SK-N-SH (cell line): Measurements from ENCODE around the gene SLC30A3. TPM values are rescaled to one million over a fixed set of nuclear protein-coding genes. Genes with fewer than 3 reads are reported as not detected.

Experiments used
- CTCF ChIA-PET: fragments of 300-600, 350-600 bp; formaldehyde crosslinking; extraction: SDS; loops from one replicate; lab custom pipeline; 2021; lab: Yijun Ruan, JAX
- POLR2A ChIA-PET: fragments of 350-600 bp; sonication (Branson Sonifier 250); formaldehyde crosslinking; extraction: SDS; loops from one replicate; lab custom pipeline; 2020; ENCODE audit warnings: antibody characterized with exemption, inconsistent platforms; lab: Yijun Ruan, JAX
- DNase-seq: peaks from one replicate; pipeline ENCODE4 v3.0.0; 2012
- H2AFZ ChIP-seq: fragments of 200-600 bp; sonication (generic); 2 replicates; pipeline ENCODE4 v1.8.1; 2016; ENCODE audit warnings: antibody characterized with exemption, mild to moderate bottlenecking, low read depth
- H3F3A ChIP-seq: fragments of 200-600 bp; sonication (generic); replicated peaks from 2 replicates; pipeline ENCODE3; 2016; ENCODE audit warnings: antibody characterized with exemption, mild to moderate bottlenecking; ENCODE audit not compliant: insufficient read depth
- H3K27ac ChIP-seq, 2 experiments: fragments of 200-500 bp in 1 of 2; fragments of 200-600 bp in 1 of 2; sonication (Bioruptor generic) in 1 of 2; sonication (generic), shearing (Covaris generic) in 1 of 2; 2 replicates each; pipeline versions ENCODE4 v1.5.1 to v1.6.1; 2014 to 2016; ENCODE audit warnings: low read depth in 2 of 2, inconsistent platforms in 1 of 2, low read length in 1 of 2, mild to moderate bottlenecking in 1 of 2, mixed read lengths in 1 of 2
- H3K27me3 ChIP-seq: fragments of 200-600 bp; sonication (generic), shearing (Covaris generic); 2 replicates; pipeline ENCODE4 v1.6.1; 2016; ENCODE audit warnings: mixed run types; ENCODE audit not compliant: insufficient read depth
- H3K36me3 ChIP-seq, 2 experiments: fragments of 200-500 bp in 1 of 2; fragments of 200-600 bp in 1 of 2; sonication (Bioruptor generic) in 1 of 2; sonication (generic) in 1 of 2; replicated peaks in 1 of 2; 2 replicates each; pipeline versions ENCODE3 to v1.5.1; 2014 to 2016; ENCODE audit warnings: low read length in 1 of 2, mild to moderate bottlenecking in 1 of 2; ENCODE audit not compliant: insufficient read depth in 2 of 2, control insufficient read depth in 1 of 2
- H3K4me1 ChIP-seq, 2 experiments: fragments of 200-500 bp in 1 of 2; fragments of 200-600 bp in 1 of 2; sonication (Bioruptor generic) in 1 of 2; sonication (generic), shearing (Covaris generic) in 1 of 2; 2 replicates each; pipeline versions ENCODE4 v1.5.1 to v1.6.1; 2014 to 2016; ENCODE audit warnings: low read depth in 1 of 2, low read length in 1 of 2, mixed run types in 1 of 2; ENCODE audit not compliant: insufficient read depth in 2 of 2, control insufficient read depth in 1 of 2
- H3K4me2 ChIP-seq: fragments of 200-600 bp; sonication (generic), shearing (Covaris generic); 2 replicates; pipeline ENCODE4 v1.6.1; 2017; ENCODE audit warnings: mixed run types
- H3K4me3 ChIP-seq, 2 experiments: fragments of 200-500 bp in 1 of 2; fragments of 200-600 bp in 1 of 2; sonication (Bioruptor generic) in 1 of 2; sonication (generic), shearing (Covaris generic) in 1 of 2; 2 replicates each; pipeline versions ENCODE4 v1.5.1 to v1.8.1; 2014 to 2016; ENCODE audit warnings: low read depth in 2 of 2, inconsistent platforms in 1 of 2, low read length in 1 of 2, mild to moderate bottlenecking in 1 of 2, mixed read lengths in 1 of 2, moderate library complexity in 1 of 2
- H3K79me2 ChIP-seq: fragments of 200-600 bp; sonication (generic); 2 replicates; pipeline ENCODE4 v1.8.1; 2017; ENCODE audit warnings: mild to moderate bottlenecking; ENCODE audit not compliant: insufficient read depth
- H3K9ac ChIP-seq: fragments of 200-600 bp; sonication (generic); 2 replicates; pipeline ENCODE4 v1.6.1; 2017; ENCODE audit warnings: mixed run types
- H3K9me2 ChIP-seq: fragments of 200-600 bp; sonication (generic); 2 replicates; pipeline ENCODE4 v1.6.1; 2017; ENCODE audit warnings: mixed run types
- H3K9me3 ChIP-seq: fragments of 200-600 bp; sonication (generic); 2 replicates; pipeline ENCODE4 v1.6.1; 2017; ENCODE audit warnings: mixed run types, mild to moderate bottlenecking, moderate library complexity
- H4K20me1 ChIP-seq: fragments of 200-600 bp; sonication (generic); 2 replicates; pipeline ENCODE4 v1.6.1; 2017; ENCODE audit warnings: mild to moderate bottlenecking, mixed run types; ENCODE audit not compliant: insufficient read depth
- CHD2 ChIP-seq: fragments of 150-350 bp; IDR thresholded peaks from 2 replicates; pipeline ENCODE4 v1.6.1; 2018; ENCODE audit warnings: low read length; ENCODE audit not compliant: partially characterized antibody
- EP300 ChIP-seq, 2 experiments: IDR thresholded peaks; 2 replicates each; pipeline versions ENCODE4 v1.4.0 to v1.6.1; 2012; ENCODE audit warnings: borderline replicate concordance in 1 of 2, low read depth in 1 of 2, low read length in 1 of 2
- EZH2phosphoT487 ChIP-seq: fragments of 200-600 bp; sonication (generic); IDR thresholded peaks from 2 replicates; pipeline ENCODE4 v1.6.1; 2017; ENCODE audit warnings: low read depth, mixed run types, mild to moderate bottlenecking, antibody characterized with exemption, moderate library complexity, borderline replicate concordance
- FOSL2 ChIP-seq: IDR thresholded peaks from 2 replicates; pipeline ENCODE4 v1.4.0; 2012; ENCODE audit warnings: low read depth, mild to moderate bottlenecking, moderate library complexity, borderline replicate concordance
- FOXJ3 ChIP-seq: sonication (generic); formaldehyde crosslinking; IDR thresholded peaks from 2 replicates; pipeline ENCODE4 v1.5.1; 2020; ENCODE audit warnings: mild to moderate bottlenecking, missing genetic modification reagents
- GABPA ChIP-seq: IDR thresholded peaks from 2 replicates; pipeline ENCODE4 v1.4.0; 2012; ENCODE audit warnings: low read depth, mild to moderate bottlenecking
- GATA2 ChIP-seq: sonication (generic); formaldehyde crosslinking; IDR thresholded peaks from 2 replicates; pipeline ENCODE4 v1.5.0; 2020; ENCODE audit warnings: mild to moderate bottlenecking, missing genetic modification reagents
- JUND ChIP-seq: IDR thresholded peaks from 2 replicates; pipeline ENCODE4 v1.4.0; 2012
- MEF2A ChIP-seq: IDR thresholded peaks from 2 replicates; pipeline ENCODE4 v1.4.0; 2012; ENCODE audit warnings: low read depth, borderline replicate concordance
- MXI1 ChIP-seq: IDR thresholded peaks from 2 replicates; pipeline ENCODE4 v1.6.1; 2012; ENCODE audit warnings: mild to moderate bottlenecking, low read depth, low read length, improper control_type of control experiment
- NFIC ChIP-seq: IDR thresholded peaks from 2 replicates; pipeline ENCODE4 v1.4.0; 2012; ENCODE audit warnings: borderline replicate concordance
- NRF1 ChIP-seq: IDR thresholded peaks from 2 replicates; pipeline ENCODE4 v1.6.1; 2012; ENCODE audit warnings: low read depth, mild to moderate bottlenecking, low read length
- POLR2AphosphoS5 ChIP-seq: IDR thresholded peaks from 2 replicates; pipeline ENCODE4 v1.6.1; 2012; ENCODE audit warnings: low read depth, low read length
- RAD21 ChIP-seq: IDR thresholded peaks from 2 replicates; pipeline ENCODE4 v1.6.1; 2012; ENCODE audit warnings: mild to moderate bottlenecking, low read length
- RCOR1 ChIP-seq: fragments of 150-350 bp; IDR thresholded peaks from 2 replicates; pipeline ENCODE4 v1.6.1; 2017; ENCODE audit warnings: antibody characterized with exemption, low read length
- RFX5 ChIP-seq: IDR thresholded peaks from 2 replicates; pipeline ENCODE4 v1.6.1; 2012; ENCODE audit warnings: mild to moderate bottlenecking, improper control_type of control experiment, low read length
- RXRA ChIP-seq: IDR thresholded peaks from 2 replicates; pipeline ENCODE4 v1.4.0; 2012; ENCODE audit warnings: low read depth, mild to moderate bottlenecking, borderline replicate concordance
- TAF1 ChIP-seq: IDR thresholded peaks from 2 replicates; pipeline ENCODE4 v1.6.1; 2012; ENCODE audit warnings: low read depth, mild to moderate bottlenecking, low read length, moderate library complexity, borderline replicate concordance
- YY1 ChIP-seq: IDR thresholded peaks from 2 replicates; pipeline ENCODE4 v1.4.0; 2012; ENCODE audit warnings: low read depth, mild to moderate bottlenecking
- WGBS: methylation state at CpG from one replicate; pipeline ENCODE4 v1.1.6; 2017; ENCODE audit warnings: low lambda C conversion rate; 5-methylcytosine and 5-hydroxymethylcytosine counted together
- polyA plus RNA-seq, 3 experiments: library from polyadenylated mRNA; depleted of rRNA; stranded (reverse); fragments of >200 nt; gene quantifications; 2 replicates each; pipeline ENCODE4 v1.2.3, GENCODE V29; 2012
- TF ChIP-seq, protein P1 (sequence below): IDR thresholded peaks from 2 replicates; pipeline ENCODE4 v1.4.0; 2012; ENCODE audit warnings: low read depth, borderline replicate concordance
- TF ChIP-seq, protein P2 (sequence below): fragments of 150-350 bp; IDR thresholded peaks from 2 replicates; pipeline ENCODE4 v1.6.1; 2016; ENCODE audit warnings: mild to moderate bottlenecking, low read depth, low read length
- TF ChIP-seq, protein P3 (sequence below): IDR thresholded peaks from 2 replicates; pipeline ENCODE4 v1.6.1; 2012; ENCODE audit warnings: mild to moderate bottlenecking, low read depth, low read length, moderate library complexity

The SLC30A3 gene
- polyA plus RNA-seq, 1 of the 3 experiments (the other 2 are of a cell fraction): 1.1 TPM

DNA sequence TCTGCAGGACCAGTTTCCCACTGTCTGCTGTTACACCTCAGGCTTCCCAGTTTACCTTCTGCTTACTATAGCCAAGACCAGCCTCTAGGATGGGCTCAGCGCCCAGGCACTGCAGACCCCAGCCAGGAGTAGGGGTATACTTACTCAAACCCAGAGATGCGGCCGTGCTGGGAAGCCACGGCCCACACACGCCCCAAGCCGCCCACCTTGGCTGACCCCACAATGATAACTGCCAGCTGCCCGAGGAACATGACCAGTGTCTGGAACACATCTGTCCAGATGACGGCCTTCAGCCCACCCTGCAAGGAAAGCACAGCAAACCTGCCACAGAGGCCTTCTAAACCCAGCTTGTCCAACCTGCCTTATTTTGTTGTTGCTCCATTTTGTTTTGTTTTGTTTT lies 57.6 kb downstream of the SLC30A3 start (continued):
- no peak for TF ChIP-seq RFX5
- TF ChIP-seq POLR2AphosphoS5: no peak
- TF ChIP-seq MXI1: no peak
- no peak for TF ChIP-seq NFIC
- no peak for TF ChIP-seq EZH2phosphoT487
- no peak for TF ChIP-seq EP300 (IDR thresholded peaks at IDR 0.05; ENCODE audit: borderline replicate concordance in 1 of 2, low read depth in 1 of 2, low read length in 1 of 2)
- TF ChIP-seq, protein P1, sequence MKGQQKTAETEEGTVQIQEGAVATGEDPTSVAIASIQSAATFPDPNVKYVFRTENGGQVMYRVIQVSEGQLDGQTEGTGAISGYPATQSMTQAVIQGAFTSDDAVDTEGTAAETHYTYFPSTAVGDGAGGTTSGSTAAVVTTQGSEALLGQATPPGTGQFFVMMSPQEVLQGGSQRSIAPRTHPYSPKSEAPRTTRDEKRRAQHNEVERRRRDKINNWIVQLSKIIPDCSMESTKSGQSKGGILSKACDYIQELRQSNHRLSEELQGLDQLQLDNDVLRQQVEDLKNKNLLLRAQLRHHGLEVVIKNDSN: no peak

DNA sequence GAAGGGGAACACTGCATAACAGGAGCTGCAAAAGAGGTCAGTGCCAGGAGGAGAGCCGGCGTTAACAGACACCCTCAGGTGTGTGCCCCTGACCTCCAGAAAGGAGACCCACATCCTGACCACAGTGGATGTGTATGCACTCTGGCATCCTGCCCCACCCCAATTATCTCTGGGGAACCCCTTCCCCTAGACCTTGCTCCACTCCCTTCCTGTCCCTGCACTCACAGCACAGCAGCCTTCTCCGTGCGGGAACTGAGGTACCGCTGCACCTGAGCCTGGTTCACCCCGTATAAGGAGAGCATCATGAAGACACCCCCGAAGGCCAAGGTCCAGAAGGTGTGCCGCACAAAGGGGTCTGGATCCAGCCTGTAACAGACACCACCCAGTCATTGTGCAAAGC lies 58.3 kb downstream of the SLC30A3 start:
- Histone ChIP-seq H2AFZ (no peak overlapping the region), H3K4me3 (no peak overlapping the region), H3K4me1 (peaks cover 0 to 2% of the 10 kb centered on the region in 2 experiments; a peak in 1 of 4 replicates), H3F3A (no peaks in the 10 kb centered on the region), H3K79me2 (no peaks in the 10 kb centered on the region), H3K4me2 (no peak overlapping the region), H4K20me1 (no peaks in the 10 kb centered on the region), H3K27ac (no peak overlapping the region), H3K9ac (no peak overlapping the region), H3K9me2 (no peaks in the 10 kb centered on the region), H3K36me3 (peaks cover 21 to 94% of the 10 kb centered on the region in 2 experiments), H3K9me3 (no peaks in the 10 kb centered on the region), H3K27me3 (no peaks in the 10 kb centered on the region)
- no peak for DNase-seq
- ChIA-PET CTCF (interaction anchor here (1.7 to 4.0 kb wide), 2 partner anchors 13 to 19 kb away, joined by 5 to 24 read pairs; no protein-coding TSS in a partner anchor), POLR2A (no interaction called here)
- WGBS: 98% methylated on average over 8 of the region's 8 CpGs
- TF ChIP-seq TAF1: no peak
- TF ChIP-seq CHD2: no peak
- TF ChIP-seq NFIC: no peak
- TF ChIP-seq, protein P2, sequence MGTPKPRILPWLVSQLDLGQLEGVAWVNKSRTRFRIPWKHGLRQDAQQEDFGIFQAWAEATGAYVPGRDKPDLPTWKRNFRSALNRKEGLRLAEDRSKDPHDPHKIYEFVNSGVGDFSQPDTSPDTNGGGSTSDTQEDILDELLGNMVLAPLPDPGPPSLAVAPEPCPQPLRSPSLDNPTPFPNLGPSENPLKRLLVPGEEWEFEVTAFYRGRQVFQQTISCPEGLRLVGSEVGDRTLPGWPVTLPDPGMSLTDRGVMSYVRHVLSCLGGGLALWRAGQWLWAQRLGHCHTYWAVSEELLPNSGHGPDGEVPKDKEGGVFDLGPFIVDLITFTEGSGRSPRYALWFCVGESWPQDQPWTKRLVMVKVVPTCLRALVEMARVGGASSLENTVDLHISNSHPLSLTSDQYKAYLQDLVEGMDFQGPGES: no peak
- TF ChIP-seq RXRA: no peak
- no peak for TF ChIP-seq MEF2A
- no peak for TF ChIP-seq YY1
- TF ChIP-seq MXI1: no peak
- no peak for TF ChIP-seq POLR2AphosphoS5
- no peak for TF ChIP-seq GABPA
- TF ChIP-seq FOSL2: no peak
- TF ChIP-seq RAD21: no peak
- no peak for TF ChIP-seq EP300 (IDR thresholded peaks at IDR 0.05; ENCODE audit: borderline replicate concordance in 1 of 2, low read depth in 1 of 2, low read length in 1 of 2)
- no peak for TF ChIP-seq GATA2 (CRISPR knock-in tag)
- TF ChIP-seq NRF1: no peak
- no peak for TF ChIP-seq RFX5
- TF ChIP-seq RCOR1: no peak
- TF ChIP-seq, protein P3, sequence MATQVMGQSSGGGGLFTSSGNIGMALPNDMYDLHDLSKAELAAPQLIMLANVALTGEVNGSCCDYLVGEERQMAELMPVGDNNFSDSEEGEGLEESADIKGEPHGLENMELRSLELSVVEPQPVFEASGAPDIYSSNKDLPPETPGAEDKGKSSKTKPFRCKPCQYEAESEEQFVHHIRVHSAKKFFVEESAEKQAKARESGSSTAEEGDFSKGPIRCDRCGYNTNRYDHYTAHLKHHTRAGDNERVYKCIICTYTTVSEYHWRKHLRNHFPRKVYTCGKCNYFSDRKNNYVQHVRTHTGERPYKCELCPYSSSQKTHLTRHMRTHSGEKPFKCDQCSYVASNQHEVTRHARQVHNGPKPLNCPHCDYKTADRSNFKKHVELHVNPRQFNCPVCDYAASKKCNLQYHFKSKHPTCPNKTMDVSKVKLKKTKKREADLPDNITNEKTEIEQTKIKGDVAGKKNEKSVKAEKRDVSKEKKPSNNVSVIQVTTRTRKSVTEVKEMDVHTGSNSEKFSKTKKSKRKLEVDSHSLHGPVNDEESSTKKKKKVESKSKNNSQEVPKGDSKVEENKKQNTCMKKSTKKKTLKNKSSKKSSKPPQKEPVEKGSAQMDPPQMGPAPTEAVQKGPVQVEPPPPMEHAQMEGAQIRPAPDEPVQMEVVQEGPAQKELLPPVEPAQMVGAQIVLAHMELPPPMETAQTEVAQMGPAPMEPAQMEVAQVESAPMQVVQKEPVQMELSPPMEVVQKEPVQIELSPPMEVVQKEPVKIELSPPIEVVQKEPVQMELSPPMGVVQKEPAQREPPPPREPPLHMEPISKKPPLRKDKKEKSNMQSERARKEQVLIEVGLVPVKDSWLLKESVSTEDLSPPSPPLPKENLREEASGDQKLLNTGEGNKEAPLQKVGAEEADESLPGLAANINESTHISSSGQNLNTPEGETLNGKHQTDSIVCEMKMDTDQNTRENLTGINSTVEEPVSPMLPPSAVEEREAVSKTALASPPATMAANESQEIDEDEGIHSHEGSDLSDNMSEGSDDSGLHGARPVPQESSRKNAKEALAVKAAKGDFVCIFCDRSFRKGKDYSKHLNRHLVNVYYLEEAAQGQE: no peak
- no peak for TF ChIP-seq JUND
- no peak for TF ChIP-seq FOXJ3 (CRISPR knock-in tag)
